NCI-H2196 (cell line): Measurements from ENCODE around the gene SURF6.
A peak's percentile ranks its signal among the peaks of the same experiment; 100 is the strongest.

Source experiments
- DNase-seq: peaks from one replicate; lab custom pipeline; 2025; ENCODE audit not compliant: unreplicated experiment; lab: John Stamatoyannopoulos, UW

SURF6 gene

GRCh38 chr9:133368249-133368881 lies 32.4 kb upstream of the SURF6 start:
- DNase-seq, result peak; percentile 49

DNA sequence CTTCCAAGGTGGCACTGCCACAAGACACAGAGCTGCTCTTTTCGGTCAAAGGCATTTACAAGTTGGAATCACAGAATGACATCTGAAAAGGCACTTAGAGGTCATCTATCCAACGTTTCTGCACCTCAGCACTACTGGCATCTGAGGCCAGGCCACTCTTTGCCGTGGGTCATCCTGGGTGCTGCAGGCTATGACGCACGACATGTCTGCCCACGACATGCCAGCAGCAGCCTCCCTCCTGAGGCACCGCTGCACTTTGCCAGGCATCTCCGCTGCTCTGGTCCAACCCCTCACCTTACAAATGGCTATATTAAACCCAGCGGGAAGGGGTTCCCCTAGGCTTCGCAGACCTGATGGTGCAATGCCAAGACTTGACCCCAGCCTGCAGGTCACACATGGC lies 31.8 kb upstream of the SURF6 start:
- DNase-seq, result no peak

- DNase-seq, result no peak
These were observed 31.2 kb upstream of the SURF6 start for GRCh38 chr9:133367221-133367620.

GRCh38 chr9:133366435-133366834 lies 30.4 kb upstream of the SURF6 start:
- DNase-seq, result no peak

DNA sequence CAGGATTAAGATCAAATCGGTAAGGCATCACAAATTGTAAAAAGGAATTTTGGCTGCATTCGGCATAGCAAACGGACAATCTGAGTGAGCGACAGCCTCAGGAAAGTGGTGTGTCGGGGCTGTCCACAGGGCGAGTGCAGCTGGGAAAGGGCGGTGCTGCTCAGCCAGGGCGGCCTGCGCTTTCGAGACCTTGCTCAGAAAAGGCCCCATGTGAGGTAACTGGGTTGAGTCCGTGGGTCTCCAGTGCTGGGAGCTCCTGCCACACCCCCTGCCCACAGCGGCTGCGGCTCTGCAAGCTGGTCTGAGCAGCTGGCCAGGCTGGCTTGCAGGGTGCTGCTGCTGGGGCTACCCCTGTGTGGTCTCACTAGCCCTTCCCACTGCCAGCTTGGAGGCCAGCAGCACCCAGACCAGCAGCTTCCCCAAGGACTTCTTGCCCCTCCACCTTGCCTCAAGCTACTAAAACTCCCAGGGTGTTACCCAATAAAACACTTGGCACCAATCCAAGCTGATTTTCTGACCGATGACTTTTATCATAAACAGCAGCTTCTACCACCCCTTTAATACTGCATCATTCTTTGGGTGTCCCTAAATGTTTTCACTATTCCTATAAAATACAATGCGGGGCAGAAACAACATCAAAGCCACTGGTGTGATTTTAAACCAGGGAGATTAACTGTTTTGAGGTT lies 26.5 kb upstream of the SURF6 start:
- DNase-seq, result peak; percentile 8

GRCh38 chr9:133361507-133362092 lies 25.6 kb upstream of the SURF6 start:
- DNase-seq, result no peak

GRCh38 chr9:133360400-133361393 lies 24.7 kb upstream of the SURF6 start:
- no peak for DNase-seq

GRCh38 chr9:133359399-133360175 lies 23.6 kb upstream of the SURF6 start:
- DNase-seq, result peak; percentile 22

DNA sequence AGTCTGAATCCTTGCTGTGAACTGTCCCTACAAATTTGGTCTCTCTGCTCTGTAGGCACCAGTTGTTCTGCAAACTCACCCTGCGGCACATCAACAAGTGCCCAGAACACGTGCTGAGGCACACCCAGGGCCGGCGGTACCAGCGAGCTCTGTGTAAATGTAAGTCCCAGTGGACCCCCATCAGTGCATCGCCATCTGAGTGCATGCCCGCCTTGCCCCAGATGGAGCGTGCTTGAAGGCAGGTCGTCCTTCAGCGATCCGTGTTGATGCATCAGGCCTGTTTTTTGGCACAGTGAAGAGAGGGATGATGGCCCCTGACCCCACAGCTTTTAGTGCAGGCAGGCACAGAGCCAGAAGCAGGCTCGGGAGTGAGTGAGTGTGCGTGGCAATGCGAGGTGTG lies 21.7 kb upstream of the SURF6 start:
- DNase-seq, result no peak

- DNase-seq, result peak; percentile 88
These were observed 20.6 kb upstream of the SURF6 start, which contains the start of the genes SURF1 and SURF2 for GRCh38 chr9:133356391-133357091. TSS of gene SURF1 (minus strand) at chr9:133356487. CDS start at chr9:133356453, 34 bp downstream. TSS of gene SURF2 (plus strand) at chr9:133356550. CDS start at chr9:133356593, 43 bp downstream.

- no peak for DNase-seq
These were observed 19.9 kb upstream of the SURF6 start for GRCh38 chr9:133355881-133356357.

GRCh38 chr9:133354766-133355165 lies 18.8 kb upstream of the SURF6 start:
- no peak for DNase-seq

DNA sequence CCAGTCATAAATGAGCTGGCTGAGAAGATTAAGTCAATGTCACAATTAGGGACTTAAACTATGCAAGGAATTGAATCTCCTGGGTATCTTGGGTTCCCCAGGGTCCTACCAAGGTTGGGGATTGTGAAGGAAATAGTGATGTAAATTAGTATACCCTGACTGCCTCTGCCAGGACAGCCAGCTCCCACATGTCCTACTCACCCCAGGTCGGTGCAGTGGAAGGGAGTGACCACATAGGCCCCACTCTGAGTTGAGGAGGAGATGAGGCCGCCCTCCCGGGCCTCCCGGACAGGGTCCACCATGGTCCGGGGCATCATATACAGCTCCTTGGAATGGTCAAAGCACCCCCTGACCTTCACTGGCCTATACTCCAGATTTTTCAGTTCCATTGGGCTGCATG lies 17.6 kb upstream of the SURF6 start:
- no peak for DNase-seq

DNA sequence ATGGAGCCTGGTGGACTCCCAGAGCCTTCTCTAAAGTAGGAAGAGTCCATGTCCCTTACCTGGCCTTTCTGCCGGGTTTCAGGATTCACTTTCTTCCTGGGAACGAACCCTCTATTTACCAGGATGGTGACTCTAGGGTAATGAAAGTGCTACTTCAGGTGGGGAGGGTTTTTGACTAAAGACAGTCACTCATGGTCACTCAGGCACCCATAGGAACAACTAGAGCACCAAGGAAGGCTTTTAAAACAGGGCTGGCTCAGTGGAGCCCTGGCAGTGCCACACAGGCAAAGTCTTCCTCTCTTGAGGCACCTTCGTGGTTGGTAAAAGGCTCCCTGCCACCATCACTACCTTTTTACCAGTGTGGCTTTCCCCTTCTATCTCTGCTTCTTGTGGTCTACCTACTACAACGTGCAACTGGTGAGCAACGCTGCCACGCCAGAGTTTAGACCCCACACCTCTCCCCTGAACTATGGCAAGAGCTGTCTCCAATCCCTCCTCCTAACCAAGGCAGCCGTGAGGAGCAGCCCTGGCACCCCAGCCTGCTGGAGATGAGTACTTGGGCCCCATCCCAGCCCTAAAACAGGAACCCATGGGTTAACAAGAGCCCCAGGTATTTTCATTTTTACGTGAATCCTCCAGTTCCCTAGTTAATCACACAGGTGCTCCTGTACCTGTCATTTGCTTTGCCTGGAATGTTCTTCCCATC lies 16.8 kb upstream of the SURF6 start:
- DNase-seq, result no peak

DNA sequence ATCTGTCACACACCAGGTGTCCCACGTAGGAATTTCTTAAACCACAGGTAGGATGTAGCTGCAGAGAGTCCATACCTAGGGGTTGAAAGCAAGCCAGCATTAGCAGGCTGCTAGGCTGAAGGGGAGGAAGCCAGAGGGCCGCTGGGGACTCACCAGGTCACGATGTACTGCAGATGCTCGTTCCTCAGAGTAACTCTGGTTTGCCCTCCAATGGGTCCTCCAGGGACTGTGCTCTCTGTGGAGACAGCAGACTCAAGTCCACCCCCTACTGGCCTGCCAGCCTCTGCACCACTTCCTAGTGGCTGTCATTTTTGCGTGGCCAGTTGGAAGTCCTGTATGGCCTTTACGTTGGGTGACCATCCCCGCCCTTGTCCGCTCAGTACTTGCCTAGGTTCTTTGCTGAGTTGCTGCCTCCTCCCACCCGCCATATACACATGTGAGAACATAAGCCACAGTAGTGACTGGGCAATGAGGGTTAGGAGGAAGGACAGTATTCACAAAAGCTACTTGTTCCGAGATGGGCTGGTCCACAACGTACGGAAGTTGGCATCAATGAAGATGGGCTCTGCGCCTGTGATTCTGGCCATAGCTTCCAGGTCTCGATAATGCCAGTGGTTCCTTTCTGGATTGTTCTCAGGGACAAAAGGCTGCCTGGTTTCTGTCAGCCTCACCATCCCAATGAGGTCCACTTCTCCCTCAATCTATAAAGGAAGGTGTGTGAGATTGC lies 16.1 kb upstream of the SURF6 start:
- no peak for DNase-seq

DNA sequence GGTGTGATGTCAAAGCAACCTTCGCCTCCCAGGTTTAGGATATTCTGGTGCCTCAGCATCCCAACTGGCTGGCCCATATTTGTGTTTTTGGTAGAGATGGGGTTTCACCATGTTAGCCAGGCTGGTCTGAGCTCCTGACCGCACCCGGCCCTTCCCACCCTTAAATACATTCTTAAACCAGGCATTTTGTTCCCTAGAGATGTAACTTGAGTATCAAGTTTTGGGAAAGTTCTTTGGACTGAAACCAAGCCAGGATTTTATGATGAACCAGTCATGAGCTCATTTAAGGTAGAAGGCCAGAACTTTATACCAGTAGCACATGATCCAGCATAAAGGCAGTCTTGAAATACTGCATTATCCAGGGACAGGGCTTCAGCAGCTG lies 15.5 kb upstream of the SURF6 start:
- no peak for DNase-seq

DNA sequence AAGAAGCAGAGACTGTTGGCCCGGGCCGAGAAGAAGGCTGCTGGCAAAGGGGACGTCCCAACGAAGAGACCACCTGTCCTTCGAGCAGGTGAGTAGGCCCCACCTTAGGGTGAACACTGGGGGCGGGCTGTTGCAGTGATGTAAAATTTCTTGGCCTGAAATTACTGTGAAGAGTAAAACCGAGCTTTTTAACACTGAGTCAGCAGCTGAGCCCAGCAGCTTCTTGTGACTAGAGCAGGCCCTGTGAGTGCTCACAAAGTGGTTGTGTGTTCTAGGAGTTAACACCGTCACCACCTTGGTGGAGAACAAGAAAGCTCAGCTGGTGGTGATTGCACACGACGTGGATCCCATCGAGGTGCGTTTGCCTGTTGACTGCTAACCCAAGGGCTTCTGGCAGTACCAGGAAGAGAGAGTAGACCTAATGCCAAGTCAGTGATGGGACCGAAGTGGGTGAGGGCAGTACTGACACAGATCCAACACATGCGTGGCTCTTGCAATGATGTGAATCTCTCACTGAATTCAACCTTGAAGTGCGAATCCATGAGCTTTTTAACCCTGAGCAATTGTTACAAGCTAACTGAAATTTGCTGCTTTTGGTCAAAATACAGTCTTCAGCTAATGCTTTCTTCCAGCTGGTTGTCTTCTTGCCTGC lies 14.1 kb upstream of the SURF6 start:
- no peak for DNase-seq
